ENCODE measurements around the gene TMED1.

- TF ChIP-seq TARDBP (IDR thresholded peaks at IDR 0.05) (no peak), ZNF384 (IDR thresholded peaks at IDR 0.05) (no peak), ELF4 (IDR thresholded peaks at IDR 0.05) (no peak), FOXA1 (IDR thresholded peaks at IDR 0.05) (no peak), SUZ12 (IDR thresholded peaks at IDR 0.05) (no peak), PKNOX1 (IDR thresholded peaks at IDR 0.05) (no peak), FOXM1 (IDR thresholded peaks at IDR 0.05; ENCODE audit: borderline replicate concordance) (no peak)
Observed at GRCh38 chr19:10864538-10864899, 28.5 kb upstream of the TMED1 start.

Measured in HEK293T (cell line).